ENCODE results near the gene UGT1A7.

Gene UGT1A7

DNA sequence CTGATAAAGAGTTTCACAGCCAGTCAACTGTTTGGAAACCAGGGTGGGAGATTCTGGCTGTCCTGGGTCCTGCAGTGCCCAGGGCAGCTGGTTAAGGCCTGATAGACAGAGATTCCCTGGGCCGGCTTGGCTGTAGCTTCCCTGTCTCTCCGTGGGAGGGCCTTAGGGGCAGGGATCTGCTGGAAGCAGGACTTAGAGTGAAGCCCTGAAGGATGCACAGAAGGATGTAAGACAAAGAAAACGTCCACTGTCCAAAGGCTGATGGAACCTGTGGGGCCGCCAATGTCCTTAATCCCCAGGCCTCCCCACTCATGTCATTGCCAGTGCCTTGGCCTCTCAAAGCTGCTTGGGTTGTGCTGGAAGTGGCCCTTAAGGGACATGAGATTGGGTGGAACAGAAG is 129.4 kb downstream of the UGT1A7 start:
- TF ChIP-seq, protein P1, sequence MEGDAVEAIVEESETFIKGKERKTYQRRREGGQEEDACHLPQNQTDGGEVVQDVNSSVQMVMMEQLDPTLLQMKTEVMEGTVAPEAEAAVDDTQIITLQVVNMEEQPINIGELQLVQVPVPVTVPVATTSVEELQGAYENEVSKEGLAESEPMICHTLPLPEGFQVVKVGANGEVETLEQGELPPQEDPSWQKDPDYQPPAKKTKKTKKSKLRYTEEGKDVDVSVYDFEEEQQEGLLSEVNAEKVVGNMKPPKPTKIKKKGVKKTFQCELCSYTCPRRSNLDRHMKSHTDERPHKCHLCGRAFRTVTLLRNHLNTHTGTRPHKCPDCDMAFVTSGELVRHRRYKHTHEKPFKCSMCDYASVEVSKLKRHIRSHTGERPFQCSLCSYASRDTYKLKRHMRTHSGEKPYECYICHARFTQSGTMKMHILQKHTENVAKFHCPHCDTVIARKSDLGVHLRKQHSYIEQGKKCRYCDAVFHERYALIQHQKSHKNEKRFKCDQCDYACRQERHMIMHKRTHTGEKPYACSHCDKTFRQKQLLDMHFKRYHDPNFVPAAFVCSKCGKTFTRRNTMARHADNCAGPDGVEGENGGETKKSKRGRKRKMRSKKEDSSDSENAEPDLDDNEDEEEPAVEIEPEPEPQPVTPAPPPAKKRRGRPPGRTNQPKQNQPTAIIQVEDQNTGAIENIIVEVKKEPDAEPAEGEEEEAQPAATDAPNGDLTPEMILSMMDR (IDR thresholded peaks at IDR 0.05; ENCODE audit: low read depth, low read length, missing control alignments), result no peak
- H3K4me3 ChIP-seq (replicated peaks; ENCODE audit: low read depth, low read length), result no peak overlapping the region
- no peak for DNase-seq (ENCODE audit: extremely low read depth, low read depth)

DNA sequence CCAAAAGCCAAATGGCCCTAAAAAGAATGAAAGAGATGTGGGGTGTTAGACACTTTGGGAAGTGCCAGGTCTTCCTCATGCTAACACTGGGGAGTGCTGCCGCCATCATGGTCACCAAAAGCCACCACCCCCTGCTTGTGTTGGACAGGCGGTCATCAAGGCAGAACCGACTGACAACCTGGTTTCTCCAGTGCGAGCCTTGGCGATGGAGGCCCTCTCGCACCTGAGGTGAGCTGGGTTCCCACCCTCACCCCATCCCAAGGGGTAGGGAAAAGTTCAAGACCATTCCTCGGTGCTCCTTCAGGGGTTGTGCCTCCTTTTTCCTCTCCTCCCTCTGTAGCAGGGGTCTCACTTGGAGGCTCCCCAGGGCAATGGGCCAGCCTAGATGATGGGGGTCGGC is 130.0 kb downstream of the UGT1A7 start:
- TF ChIP-seq, protein P1 (IDR thresholded peaks at IDR 0.05; ENCODE audit: low read depth, low read length, missing control alignments), result no peak
- no peak for DNase-seq (ENCODE audit: extremely low read depth, low read depth)
- no peak overlapping the region for H3K4me3 ChIP-seq (replicated peaks; ENCODE audit: low read depth, low read length)

DNA sequence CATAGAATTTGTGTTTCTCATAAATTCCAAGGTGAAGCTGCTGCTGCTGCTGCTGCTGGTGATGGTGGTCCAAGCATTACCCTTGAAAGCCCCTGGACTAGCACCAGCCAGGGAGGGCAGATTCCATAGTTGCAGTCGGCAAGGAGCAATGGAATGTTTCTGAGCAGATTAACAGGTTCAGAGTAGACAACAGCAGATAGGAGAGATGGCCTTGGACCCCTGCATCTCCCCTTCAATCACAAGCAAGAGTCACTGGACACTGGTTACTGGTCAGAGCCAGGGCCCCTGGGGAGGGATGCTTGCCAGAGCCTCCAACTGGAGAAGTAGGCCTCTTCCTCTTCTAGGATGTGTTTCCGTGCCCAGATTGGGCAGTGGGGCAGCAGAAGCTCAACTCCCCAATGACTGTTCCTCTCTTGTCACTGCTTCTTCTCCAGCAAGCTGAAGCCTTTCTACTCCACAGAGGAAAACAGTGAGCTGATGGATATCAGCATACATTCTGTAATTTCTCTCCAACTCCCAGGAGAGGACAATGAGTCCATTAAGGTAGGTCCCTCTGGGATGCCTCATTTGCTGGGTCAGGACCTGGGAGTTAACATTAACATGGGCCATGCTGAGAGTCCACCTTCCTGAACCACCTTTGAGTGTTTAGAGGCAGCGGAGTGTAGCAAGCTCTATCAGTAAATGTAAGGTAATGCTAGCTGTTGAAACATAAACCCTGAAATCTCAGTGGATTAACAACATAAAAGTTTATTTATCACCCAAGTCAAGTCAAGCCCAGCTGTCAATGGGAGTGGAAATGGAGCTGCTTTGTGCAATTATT is 131.7 kb downstream of the UGT1A7 start:
- DNase-seq (ENCODE audit: extremely low read depth, low read depth), result no peak
- H3K4me3 ChIP-seq (replicated peaks; ENCODE audit: low read depth, low read length), result no peak overlapping the region
- TF ChIP-seq, protein P1 (IDR thresholded peaks at IDR 0.05; ENCODE audit: low read depth, low read length, missing control alignments), result no peak

DNA sequence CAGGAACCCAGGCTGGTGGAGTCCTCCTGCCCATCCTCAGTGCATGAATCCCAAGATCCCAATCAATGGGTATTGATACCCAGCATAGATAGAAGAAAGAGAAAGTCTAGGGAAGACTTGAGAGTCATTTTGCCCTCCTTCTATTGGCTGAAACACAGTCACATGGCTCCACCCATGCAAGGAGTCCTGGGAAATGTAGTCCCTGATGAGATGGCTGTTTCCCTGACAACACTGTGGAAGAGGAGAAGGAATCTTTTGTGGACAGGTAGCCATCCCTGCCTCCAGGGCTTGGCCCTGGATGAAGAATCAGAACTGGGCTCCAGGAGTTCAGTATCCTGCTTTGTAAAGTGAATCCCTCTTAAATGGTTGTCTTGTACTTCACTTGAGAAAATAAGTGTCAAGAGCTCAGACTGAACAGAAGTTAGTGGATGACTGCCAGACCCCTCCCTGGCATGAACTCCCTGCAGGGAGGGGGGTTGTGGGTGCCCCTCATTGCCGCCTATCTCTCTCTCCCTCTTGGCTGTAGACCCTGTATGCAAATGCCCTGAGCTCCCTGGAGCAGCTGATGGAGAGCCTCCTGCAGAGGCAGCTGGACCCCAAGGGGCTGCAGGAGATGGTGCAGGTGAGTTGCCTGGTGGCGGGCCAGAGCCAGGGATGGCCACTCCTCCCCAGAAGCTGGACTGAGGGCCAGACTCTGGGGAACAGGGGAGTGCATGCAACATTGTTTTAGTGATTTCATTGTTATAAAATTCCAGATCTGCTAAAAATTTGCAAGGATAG is 132.5 kb downstream of the UGT1A7 start:
- no peak overlapping the region for H3K4me3 ChIP-seq (replicated peaks; ENCODE audit: low read depth, low read length)
- no peak for DNase-seq (ENCODE audit: extremely low read depth, low read depth)
- TF ChIP-seq, protein P1 (IDR thresholded peaks at IDR 0.05; ENCODE audit: low read depth, low read length, missing control alignments), result no peak

DNA sequence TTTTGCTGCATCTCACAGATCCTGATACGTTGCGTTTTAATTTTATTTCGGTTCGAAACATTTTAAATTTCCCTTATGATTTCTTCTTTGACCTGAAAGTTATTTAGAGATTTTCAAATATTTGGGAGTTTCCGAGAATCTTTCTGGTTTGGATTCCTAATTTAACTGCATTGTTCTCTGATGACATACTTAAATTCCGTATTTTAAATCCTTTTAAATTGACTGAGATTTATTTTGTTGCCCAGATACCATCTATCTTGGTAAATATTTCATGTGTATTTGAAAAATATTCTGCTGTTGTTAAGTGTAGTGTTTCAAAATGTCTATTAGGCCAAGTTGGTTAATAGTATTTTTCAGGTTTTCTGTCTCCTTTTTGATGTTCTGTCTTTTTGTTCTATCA is 134.2 kb downstream of the UGT1A7 start:
- TF ChIP-seq, protein P1 (IDR thresholded peaks at IDR 0.05; ENCODE audit: low read depth, low read length, missing control alignments), result no peak
- H3K4me3 ChIP-seq (replicated peaks; ENCODE audit: low read depth, low read length), result no peak overlapping the region
- no peak for DNase-seq (ENCODE audit: extremely low read depth, low read depth)

DNA sequence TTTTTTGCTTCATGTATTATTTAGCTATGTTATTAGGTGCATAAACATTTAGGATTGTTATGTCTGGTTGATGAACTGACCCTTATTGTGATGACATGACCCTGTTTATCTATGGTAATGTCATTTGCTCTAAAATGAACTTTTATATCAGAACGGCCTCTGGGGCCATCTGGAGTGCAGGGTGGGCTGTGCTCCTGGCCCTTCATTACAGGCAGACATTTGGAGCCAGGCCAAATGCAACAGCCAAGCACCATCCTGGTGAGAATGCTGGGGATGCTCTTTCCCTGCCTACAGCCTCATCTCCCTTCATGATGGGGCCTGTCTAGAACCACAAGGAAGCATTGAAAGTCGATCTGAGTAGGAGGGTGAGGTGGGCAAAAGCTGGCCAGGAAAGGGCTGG is 134.6 kb downstream of the UGT1A7 start:
- no peak overlapping the region for H3K4me3 ChIP-seq (replicated peaks; ENCODE audit: low read depth, low read length)
- TF ChIP-seq, protein P1 (IDR thresholded peaks at IDR 0.05; ENCODE audit: low read depth, low read length, missing control alignments), result no peak
- DNase-seq (ENCODE audit: extremely low read depth, low read depth), result no peak
